IMR-90 (cell line): ENCODE measurements around the gene HDHD3.

Experiments
- MAFK ChIP-seq: IDR thresholded peaks from 2 replicates; pipeline ENCODE4 v1.6.1; 2012; ENCODE audit warnings: low read depth, low read length, improper control_type of control experiment
- MXI1 ChIP-seq: IDR thresholded peaks from 2 replicates; pipeline ENCODE4 v1.6.1; 2012; ENCODE audit warnings: low read depth, mild to moderate bottlenecking, low read length, moderate library complexity, borderline replicate concordance
- NFE2L2 ChIP-seq: fragments of 150-350 bp; IDR thresholded peaks from 2 replicates; pipeline ENCODE4 v1.6.1; 2016; ENCODE audit warnings: low read depth, mild to moderate bottlenecking, low read length
- POLR2A ChIP-seq: IDR thresholded peaks from 2 replicates; pipeline ENCODE4 v1.6.1; 2012; ENCODE audit warnings: mild to moderate bottlenecking, low read depth, low read length
- RAD21 ChIP-seq: IDR thresholded peaks from 2 replicates; pipeline ENCODE4 v1.6.1; 2012; ENCODE audit warnings: low read length, improper control_type of control experiment
- RCOR1 ChIP-seq: IDR thresholded peaks from 2 replicates; pipeline ENCODE4 v1.6.1; 2012; ENCODE audit warnings: mild to moderate bottlenecking, low read length, improper control_type of control experiment; ENCODE audit not compliant: insufficient replicate concordance
- SMC3 ChIP-seq: fragments of 150-350 bp; IDR thresholded peaks from 2 replicates; pipeline ENCODE4 v1.6.1; 2016; ENCODE audit warnings: low read depth, mild to moderate bottlenecking, antibody characterized with exemption, low read length, moderate library complexity
- TF ChIP-seq, protein P1 (sequence below): conservative IDR thresholded peaks from 2 replicates; pipeline ENCODE4 v1.5.1; 2012; ENCODE audit warnings: mild to moderate bottlenecking, low read depth, low read length, improper control_type of control experiment

- TF ChIP-seq, protein P1, sequence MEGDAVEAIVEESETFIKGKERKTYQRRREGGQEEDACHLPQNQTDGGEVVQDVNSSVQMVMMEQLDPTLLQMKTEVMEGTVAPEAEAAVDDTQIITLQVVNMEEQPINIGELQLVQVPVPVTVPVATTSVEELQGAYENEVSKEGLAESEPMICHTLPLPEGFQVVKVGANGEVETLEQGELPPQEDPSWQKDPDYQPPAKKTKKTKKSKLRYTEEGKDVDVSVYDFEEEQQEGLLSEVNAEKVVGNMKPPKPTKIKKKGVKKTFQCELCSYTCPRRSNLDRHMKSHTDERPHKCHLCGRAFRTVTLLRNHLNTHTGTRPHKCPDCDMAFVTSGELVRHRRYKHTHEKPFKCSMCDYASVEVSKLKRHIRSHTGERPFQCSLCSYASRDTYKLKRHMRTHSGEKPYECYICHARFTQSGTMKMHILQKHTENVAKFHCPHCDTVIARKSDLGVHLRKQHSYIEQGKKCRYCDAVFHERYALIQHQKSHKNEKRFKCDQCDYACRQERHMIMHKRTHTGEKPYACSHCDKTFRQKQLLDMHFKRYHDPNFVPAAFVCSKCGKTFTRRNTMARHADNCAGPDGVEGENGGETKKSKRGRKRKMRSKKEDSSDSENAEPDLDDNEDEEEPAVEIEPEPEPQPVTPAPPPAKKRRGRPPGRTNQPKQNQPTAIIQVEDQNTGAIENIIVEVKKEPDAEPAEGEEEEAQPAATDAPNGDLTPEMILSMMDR: no peak
- no peak for TF ChIP-seq SMC3
- no peak for TF ChIP-seq RCOR1
- TF ChIP-seq RAD21: no peak
- TF ChIP-seq MXI1: no peak
- TF ChIP-seq POLR2A: no peak
- no peak for TF ChIP-seq NFE2L2
- TF ChIP-seq MAFK: no peak
Observed at GRCh38 chr9:113391917-113392316, 15.1 kb upstream of the HDHD3 start.
